SK-N-SH (cell line): Measurements from ENCODE around the gene NUP62CL. TPM values are rescaled to one million over a fixed set of nuclear protein-coding genes. Genes with fewer than 3 reads are reported as not detected.
"Not testable (repeated sequence)": the region's sequence is repeated elsewhere in the genome, so short reads cannot be mapped to it uniquely, and the experiment has no call there.

ENCODE experiments used
- CTCF ChIA-PET: fragments of 300-600, 350-600 bp; formaldehyde crosslinking; extraction: SDS; loops from one replicate; lab custom pipeline; 2021; lab: Yijun Ruan, JAX
- POLR2A ChIA-PET: fragments of 350-600 bp; sonication (Branson Sonifier 250); formaldehyde crosslinking; extraction: SDS; loops from one replicate; lab custom pipeline; 2020; ENCODE audit warnings: antibody characterized with exemption, inconsistent platforms; lab: Yijun Ruan, JAX
- DNase-seq: peaks from one replicate; pipeline ENCODE4 v3.0.0; 2012
- H2AFZ ChIP-seq: fragments of 200-600 bp; sonication (generic); 2 replicates; pipeline ENCODE4 v1.8.1; 2016; ENCODE audit warnings: antibody characterized with exemption, mild to moderate bottlenecking, low read depth
- H3F3A ChIP-seq: fragments of 200-600 bp; sonication (generic); replicated peaks from 2 replicates; pipeline ENCODE3; 2016; ENCODE audit warnings: antibody characterized with exemption, mild to moderate bottlenecking; ENCODE audit not compliant: insufficient read depth
- H3K27ac ChIP-seq, 2 experiments: fragments of 200-500 bp in 1 of 2; fragments of 200-600 bp in 1 of 2; sonication (Bioruptor generic) in 1 of 2; sonication (generic), shearing (Covaris generic) in 1 of 2; 2 replicates each; pipeline versions ENCODE4 v1.5.1 to v1.6.1; 2014 to 2016; ENCODE audit warnings: low read depth in 2 of 2, inconsistent platforms in 1 of 2, low read length in 1 of 2, mild to moderate bottlenecking in 1 of 2, mixed read lengths in 1 of 2
- H3K27me3 ChIP-seq: fragments of 200-600 bp; sonication (generic), shearing (Covaris generic); 2 replicates; pipeline ENCODE4 v1.6.1; 2016; ENCODE audit warnings: mixed run types; ENCODE audit not compliant: insufficient read depth
- H3K36me3 ChIP-seq, 2 experiments: fragments of 200-500 bp in 1 of 2; fragments of 200-600 bp in 1 of 2; sonication (Bioruptor generic) in 1 of 2; sonication (generic) in 1 of 2; replicated peaks in 1 of 2; 2 replicates each; pipeline versions ENCODE3 to v1.5.1; 2014 to 2016; ENCODE audit warnings: low read length in 1 of 2, mild to moderate bottlenecking in 1 of 2; ENCODE audit not compliant: insufficient read depth in 2 of 2, control insufficient read depth in 1 of 2
- H3K4me1 ChIP-seq, 2 experiments: fragments of 200-500 bp in 1 of 2; fragments of 200-600 bp in 1 of 2; sonication (Bioruptor generic) in 1 of 2; sonication (generic), shearing (Covaris generic) in 1 of 2; 2 replicates each; pipeline versions ENCODE4 v1.5.1 to v1.6.1; 2014 to 2016; ENCODE audit warnings: low read depth in 1 of 2, low read length in 1 of 2, mixed run types in 1 of 2; ENCODE audit not compliant: insufficient read depth in 2 of 2, control insufficient read depth in 1 of 2
- H3K4me2 ChIP-seq: fragments of 200-600 bp; sonication (generic), shearing (Covaris generic); 2 replicates; pipeline ENCODE4 v1.6.1; 2017; ENCODE audit warnings: mixed run types
- H3K4me3 ChIP-seq, 2 experiments: fragments of 200-500 bp in 1 of 2; fragments of 200-600 bp in 1 of 2; sonication (Bioruptor generic) in 1 of 2; sonication (generic), shearing (Covaris generic) in 1 of 2; 2 replicates each; pipeline versions ENCODE4 v1.5.1 to v1.8.1; 2014 to 2016; ENCODE audit warnings: low read depth in 2 of 2, inconsistent platforms in 1 of 2, low read length in 1 of 2, mild to moderate bottlenecking in 1 of 2, mixed read lengths in 1 of 2, moderate library complexity in 1 of 2
- H3K79me2 ChIP-seq: fragments of 200-600 bp; sonication (generic); 2 replicates; pipeline ENCODE4 v1.8.1; 2017; ENCODE audit warnings: mild to moderate bottlenecking; ENCODE audit not compliant: insufficient read depth
- H3K9ac ChIP-seq: fragments of 200-600 bp; sonication (generic); 2 replicates; pipeline ENCODE4 v1.6.1; 2017; ENCODE audit warnings: mixed run types
- H3K9me2 ChIP-seq: fragments of 200-600 bp; sonication (generic); 2 replicates; pipeline ENCODE4 v1.6.1; 2017; ENCODE audit warnings: mixed run types
- H3K9me3 ChIP-seq: fragments of 200-600 bp; sonication (generic); 2 replicates; pipeline ENCODE4 v1.6.1; 2017; ENCODE audit warnings: mixed run types, mild to moderate bottlenecking, moderate library complexity
- H4K20me1 ChIP-seq: fragments of 200-600 bp; sonication (generic); 2 replicates; pipeline ENCODE4 v1.6.1; 2017; ENCODE audit warnings: mild to moderate bottlenecking, mixed run types; ENCODE audit not compliant: insufficient read depth
- CHD2 ChIP-seq: fragments of 150-350 bp; IDR thresholded peaks from 2 replicates; pipeline ENCODE4 v1.6.1; 2018; ENCODE audit warnings: low read length; ENCODE audit not compliant: partially characterized antibody
- RFX5 ChIP-seq: IDR thresholded peaks from 2 replicates; pipeline ENCODE4 v1.6.1; 2012; ENCODE audit warnings: mild to moderate bottlenecking, improper control_type of control experiment, low read length
- RXRA ChIP-seq: IDR thresholded peaks from 2 replicates; pipeline ENCODE4 v1.4.0; 2012; ENCODE audit warnings: low read depth, mild to moderate bottlenecking, borderline replicate concordance
- SIN3A ChIP-seq: IDR thresholded peaks from 2 replicates; pipeline ENCODE4 v1.6.1; 2012; ENCODE audit warnings: low read depth, mild to moderate bottlenecking, low read length, moderate library complexity, borderline replicate concordance
- YY1 ChIP-seq: IDR thresholded peaks from 2 replicates; pipeline ENCODE4 v1.4.0; 2012; ENCODE audit warnings: low read depth, mild to moderate bottlenecking
- WGBS: methylation state at CpG from one replicate; pipeline ENCODE4 v1.1.6; 2017; ENCODE audit warnings: low lambda C conversion rate; 5-methylcytosine and 5-hydroxymethylcytosine counted together
- polyA plus RNA-seq, 3 experiments: library from polyadenylated mRNA; depleted of rRNA; stranded (reverse); fragments of >200 nt; gene quantifications; 2 replicates each; pipeline ENCODE4 v1.2.3, GENCODE V29; 2012

Gene NUP62CL
- polyA plus RNA-seq, 1 of the 3 experiments (the other 2 are of a cell fraction) = 3.3 TPM

DNA sequence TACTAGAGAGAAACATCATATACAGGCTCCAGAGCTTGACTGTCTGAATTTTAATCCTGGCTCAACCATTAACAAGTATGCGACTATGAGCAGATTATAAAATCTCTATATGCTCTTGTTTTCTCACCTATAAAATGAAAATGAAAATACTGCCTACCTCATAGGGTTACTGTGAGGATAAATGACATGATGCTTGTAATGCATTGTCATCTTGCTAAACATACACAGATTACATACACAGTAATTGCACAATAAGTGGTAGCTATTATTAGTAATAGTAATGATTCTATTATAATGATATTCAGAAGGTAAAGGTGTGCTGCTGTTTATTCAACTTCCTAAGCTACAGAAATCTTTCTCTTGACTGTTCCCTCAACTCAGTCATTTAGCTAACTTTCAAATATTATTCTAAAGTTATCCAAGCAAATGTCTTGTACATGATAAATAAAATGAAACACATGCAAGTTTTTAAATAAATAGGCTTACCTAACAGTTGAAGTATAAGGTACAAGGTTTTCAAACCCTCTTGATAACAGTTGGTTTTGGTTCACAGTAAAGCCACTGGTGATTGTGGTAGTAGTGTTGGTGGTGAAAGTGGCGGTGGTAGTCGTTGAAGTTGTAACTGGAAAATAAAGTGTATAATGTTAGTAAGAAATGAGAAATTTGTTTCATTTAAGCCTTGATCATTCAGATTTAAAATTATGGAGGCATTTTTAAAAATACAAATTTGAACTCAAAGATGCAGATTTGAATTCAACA, 38.9 kb downstream of the NUP62CL start:
- Histone ChIP-seq H3K9me2 (no peaks in the 10 kb centered on the region), H3K36me3 (no peaks in the 10 kb centered on the region), H3K4me1 (no peaks in the 10 kb centered on the region), H2AFZ (no peak overlapping the region), H3K9ac (no peak overlapping the region), H3K9me3 (no peaks in the 10 kb centered on the region), H3K27me3 (no peaks in the 10 kb centered on the region), H4K20me1 (no peaks in the 10 kb centered on the region), H3F3A (no peaks in the 10 kb centered on the region), H3K4me2 (no peak overlapping the region), H3K79me2 (no peaks in the 10 kb centered on the region), H3K27ac (no peak overlapping the region), H3K4me3 (no peak overlapping the region)
- WGBS = 56% methylated on average over 3 of the region's 3 CpGs
- CTCF ChIA-PET = interaction anchor here (0.7 kb wide), 1 partner anchor 9 kb away, joined by 4 read pairs; no protein-coding TSS in a partner anchor
- POLR2A ChIA-PET = no interaction called here
- TF ChIP-seq CHD2 (no peak), RFX5 (no peak), RXRA (no peak), SIN3A (no peak), YY1 (no peak)
- DNase-seq = no peak

- H3K27me3 ChIP-seq, H3K9ac ChIP-seq, H4K20me1 ChIP-seq, H2AFZ ChIP-seq, H3K79me2 ChIP-seq, H3K4me2 ChIP-seq, H3K9me3 ChIP-seq, H3K36me3 ChIP-seq, H3K27ac ChIP-seq, CTCF ChIA-PET, H3K9me2 ChIP-seq, DNase-seq, H3F3A ChIP-seq, POLR2A ChIA-PET, H3K4me3 ChIP-seq, H3K4me1 ChIP-seq: not testable (repeated sequence)
- 56% methylated on average over 4 of the region's 4 CpGs for WGBS
Observed at GRCh38 chrX:107157618-107158017, 48.6 kb downstream of the NUP62CL start.

GRCh38 chrX:107155621-107156430, 50.4 kb downstream of the NUP62CL start:
- H3K27ac ChIP-seq, CTCF ChIA-PET, H3K9me3 ChIP-seq, H3F3A ChIP-seq, H3K36me3 ChIP-seq, H3K9ac ChIP-seq, H3K79me2 ChIP-seq, H3K27me3 ChIP-seq, H3K4me2 ChIP-seq, POLR2A ChIA-PET, H3K4me3 ChIP-seq, H2AFZ ChIP-seq, H3K9me2 ChIP-seq, H3K4me1 ChIP-seq, H4K20me1 ChIP-seq, DNase-seq: not testable (repeated sequence)
- 40% methylated on average over 9 of the region's 32 CpGs for WGBS
